Measurements from ENCODE around the gene SDC3. TPM values are rescaled to one million over a fixed set of nuclear protein-coding genes. Genes with fewer than 3 reads are reported as not detected.

The SDC3 gene
- total RNA-seq, 1 experiment from 2014 or later = 32.3 TPM

- Mint-ChIP-seq H3K4me3 (no peak overlapping the region), H3K27me3 (ENCODE audit: low read depth) (no peaks in the 10 kb centered on the region), H3K9me3 (no peaks in the 10 kb centered on the region), H3K36me3 (no peaks in the 10 kb centered on the region), H3K4me1 (peaks cover 46% of the 10 kb centered on the region), H3K27ac (peak overlapping the region; percentile 64)
- TF ChIP-seq ZBTB21 (CRISPR knock-in tag; IDR thresholded peaks at IDR 0.05; ENCODE audit: borderline replicate concordance) (no peak), E2F1 (CRISPR knock-in tag; IDR thresholded peaks at IDR 0.05) (no peak), ZMAT4 (CRISPR knock-in tag; IDR thresholded peaks at IDR 0.05) (no peak), PRDM15 (CRISPR knock-in tag; IDR thresholded peaks at IDR 0.05) (no peak), JAZF1 (CRISPR knock-in tag; IDR thresholded peaks at IDR 0.05) (no peak), PRRX2 (CRISPR knock-in tag; IDR thresholded peaks at IDR 0.05) (no peak), ATF2 (CRISPR knock-in tag; IDR thresholded peaks at IDR 0.05; ENCODE audit: borderline replicate concordance, low read depth) (no peak), MXD4 (CRISPR knock-in tag; IDR thresholded peaks at IDR 0.05; ENCODE audit: borderline replicate concordance) (no peak), ZNF423 (CRISPR knock-in tag; IDR thresholded peaks at IDR 0.05) (no peak), E2F4 (CRISPR knock-in tag; IDR thresholded peaks at IDR 0.05; ENCODE audit: borderline replicate concordance, low read depth) (no peak), ELF4 (CRISPR knock-in tag; IDR thresholded peaks at IDR 0.05; ENCODE audit: low read depth) (no peak), ZNF263 (CRISPR knock-in tag; IDR thresholded peaks at IDR 0.05; ENCODE audit: low read depth) (no peak)
- ChIA-PET CTCF (interaction anchor here (1.4 to 4.6 kb wide), 5 partner anchors 7 to 62 kb away, joined by 4 to 32 read pairs (median 22); no protein-coding TSS in a partner anchor), POLR2A (no interaction called here)
- no peak for DNase-seq (ENCODE audit: low spot score)
- ATAC-seq = no peak
These were observed 60.4 kb downstream of the SDC3 start for GRCh38 chr1:30848130-30848529.

- H3K27me3 Mint-ChIP-seq (ENCODE audit: low read depth) = no peaks in the 10 kb centered on the region
These were observed 61.1 kb downstream of the SDC3 start for GRCh38 chr1:30847358-30847972.

More at GRCh38 chr1:30847358-30847972, 61.1 kb downstream of the SDC3 start:
- ChIA-PET CTCF (interaction anchor here (1.0 to 4.6 kb wide), 10 partner anchors 8 to 64 kb away, joined by 3 to 32 read pairs (median 4); no protein-coding TSS in a partner anchor), POLR2A (no interaction called here)
- Mint-ChIP-seq H3K4me3 (no peak overlapping the region), H3K36me3 (no peaks in the 10 kb centered on the region), H3K9me3 (no peaks in the 10 kb centered on the region), H3K27ac (0 out of 2 replicates have a peak overlapping the region, but pooled peaks have one; percentile 35), H3K4me1 (peaks cover 43% of the 10 kb centered on the region)
- ATAC-seq = peak; percentile 77
- peak; percentile 90 for TF ChIP-seq GTF2I (CRISPR knock-in tag; conservative IDR thresholded peaks at IDR 0.05)
- no peak for TF ChIP-seq MAX (CRISPR knock-in tag; IDR thresholded peaks at IDR 0.05)
- TF ChIP-seq ESRRA (CRISPR knock-in tag; IDR thresholded peaks at IDR 0.05; ENCODE audit: borderline replicate concordance) = peak; percentile 58; the same call in 1 of the 2 replicates
- no peak for TF ChIP-seq IRF1 (CRISPR knock-in tag; IDR thresholded peaks at IDR 0.05)
- TF ChIP-seq E2F4 (CRISPR knock-in tag; IDR thresholded peaks at IDR 0.05; ENCODE audit: borderline replicate concordance, low read depth) = no peak
- TF ChIP-seq GABPB1 (CRISPR knock-in tag; IDR thresholded peaks at IDR 0.05) = 0 out of 2 replicates have a peak, but pooled peaks have one; percentile 24
- DNase-seq (ENCODE audit: low spot score) = peak; percentile 67

Measured in WTC11 (cell line).